GM10266 (cell line): ENCODE results near the gene ARHGEF11.

Source experiments
- DNase-seq: peaks from one replicate; pipeline ENCODE4 v3.0.0; 2012; ENCODE audit errors: extremely low spot score
- CTCF ChIP-seq: IDR thresholded peaks from 2 replicates; pipeline ENCODE4 v1.5.1; 2012; ENCODE audit warnings: mild to moderate bottlenecking, low read depth; ENCODE audit not compliant: control insufficient read depth, insufficient read depth; ENCODE audit errors: missing control alignments

The ARHGEF11 gene

GRCh38 chr1:157032303-157032702, 13.2 kb downstream of the ARHGEF11 start:
- no peak for DNase-seq
- TF ChIP-seq CTCF, result no peak

- TF ChIP-seq CTCF, result no peak
- DNase-seq, result no peak
These were observed 14.8 kb downstream of the ARHGEF11 start for GRCh38 chr1:157030728-157031127.

GRCh38 chr1:157028674-157029073, 16.9 kb downstream of the ARHGEF11 start:
- TF ChIP-seq CTCF, result no peak
- DNase-seq, result no peak

GRCh38 chr1:157025856-157026255, 19.7 kb downstream of the ARHGEF11 start:
- TF ChIP-seq CTCF, result no peak
- no peak for DNase-seq

GRCh38 chr1:157025385-157025784, 20.2 kb downstream of the ARHGEF11 start:
- no peak for TF ChIP-seq CTCF
- no peak for DNase-seq

- no peak for DNase-seq
- no peak for TF ChIP-seq CTCF
These were observed 23.9 kb downstream of the ARHGEF11 start for GRCh38 chr1:157021688-157022087.

GRCh38 chr1:157019457-157019856, 26.1 kb downstream of the ARHGEF11 start:
- DNase-seq, result no peak

More at GRCh38 chr1:157019457-157019856, 26.1 kb downstream of the ARHGEF11 start:
- no peak for TF ChIP-seq CTCF
